Upper lobe of left lung (tissue), 6 donors: ENCODE results near the gene CNTNAP5. TPM values are rescaled to one million over a fixed set of nuclear protein-coding genes. Genes with fewer than 3 reads are reported as not detected.

Source experiments
- ATAC-seq, 2 donors: fragments of 200-7000 bp; cut with Tn5 transposase; one replicate each; pipeline ENCODE4 v1.9.1; 2022; ENCODE audit warnings: mild to moderate bottlenecking in 2 of 2, moderate library complexity in 2 of 2; ENCODE audit not compliant: low FRiP score in 2 of 2
- DNase-seq, 2 donors: peaks; one replicate each; pipeline ENCODE4 v3.0.0-alpha.2; 2019 to 2020
- H3K27ac ChIP-seq, 4 donors: fragments of 200-600 bp; sonication (generic); one replicate each; pipeline ENCODE4 v1.5.1; 2016 to 2019
- H3K27me3 ChIP-seq, 4 donors: fragments of 200-600 bp; sonication (generic); one replicate each; pipeline ENCODE4 v1.5.1; 2017 to 2019
- H3K36me3 ChIP-seq, 4 donors: fragments of 200-600 bp; sonication (generic); one replicate each; pipeline ENCODE4 v1.5.1; 2016 to 2019
- H3K4me1 ChIP-seq, 4 donors: fragments of 200-600 bp; sonication (generic); one replicate each; pipeline ENCODE4 v1.5.1; 2018 to 2019
- H3K4me3 ChIP-seq, 4 donors: fragments of 200-600 bp; sonication (generic); one replicate each; pipeline ENCODE4 v1.5.1; 2017 to 2019; ENCODE audit warnings: mild to moderate bottlenecking in 2 of 4, moderate library complexity in 1 of 4
- H3K9me3 ChIP-seq, 4 donors: fragments of 200-600 bp; sonication (generic); one replicate each; pipeline ENCODE4 v1.5.1; 2018 to 2019
- EP300 ChIP-seq, 4 donors: sonication (generic); formaldehyde crosslinking; IDR thresholded peaks; one replicate each; pipeline ENCODE4 v1.5.1; 2017; ENCODE audit warnings: antibody characterized with exemption in 4 of 4, control low read depth in 2 of 4
- POLR2A ChIP-seq, 4 donors: fragments of 450-650 bp; IDR thresholded peaks; one replicate each; pipeline ENCODE4 v1.5.1; 2016 to 2017; ENCODE audit warnings: antibody characterized with exemption in 4 of 4, mild to moderate bottlenecking in 2 of 4
- POLR2AphosphoS5 ChIP-seq, 2 donors: sonication (generic); formaldehyde crosslinking; IDR thresholded peaks; one replicate each; pipeline ENCODE4 v1.5.1; 2017; ENCODE audit warnings: antibody characterized with exemption in 2 of 2
- WGBS, 2 donors: methylation state at CpG; one replicate each; pipeline ENCODE4 v1.1.5; 2017 to 2018; 5-methylcytosine and 5-hydroxymethylcytosine counted together
- total RNA-seq, 6 donors: library from RNA; depleted of rRNA in 4 of 6; stranded (reverse); fragments of >200 nt in 4 of 6; gene quantifications; one replicate each; pipeline versions ENCODE4 v1.1.0 to v1.2.1, GENCODE V29; 2016 to 2021
- TF ChIP-seq, protein P1 (sequence below), 6 experiments: fragments of 450-650 bp in 4 of 6; fragments of 200-600 bp in 2 of 6; sonication (generic) in 2 of 6; IDR thresholded peaks; one replicate each; pipeline ENCODE4 v1.5.1; 2016 to 2019; ENCODE audit warnings: antibody characterized with exemption in 6 of 6
- donor health status: DM: no; HTN: no; CAD: no; lungs with moderate emphysema.
- donor health status: DM: no; HTN: yes; CAD: no; lungs with severe emphysema.

Gene CNTNAP5
- total RNA-seq, 6 donors from 2014 or later, result not detected

DNA sequence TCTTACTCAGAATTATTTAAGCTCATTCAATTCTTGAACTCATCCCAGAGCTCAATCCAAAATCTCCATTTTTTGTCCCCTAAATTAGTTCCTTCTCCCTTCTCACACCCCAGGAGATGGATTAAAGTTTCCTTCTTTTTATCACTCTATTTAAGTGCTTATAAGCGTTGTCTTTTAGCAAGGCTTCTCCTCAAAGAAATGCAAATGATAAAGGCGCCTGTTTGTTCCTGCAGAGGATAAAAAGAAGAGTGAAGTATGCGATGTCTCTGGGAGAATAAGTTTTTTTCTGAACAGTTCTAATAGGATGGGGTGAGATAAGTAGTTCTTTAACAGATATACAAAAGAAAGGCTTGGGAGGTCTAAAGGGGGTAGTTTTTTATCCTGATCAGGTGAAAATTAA is 303.3 kb downstream of the CNTNAP5 start:
- TF ChIP-seq POLR2AphosphoS5 (IDR thresholded peaks at IDR 0.05) (no peak), POLR2A (IDR thresholded peaks at IDR 0.05) (no peak), EP300 (IDR thresholded peaks at IDR 0.05) (no peak)
- TF ChIP-seq, protein P1, sequence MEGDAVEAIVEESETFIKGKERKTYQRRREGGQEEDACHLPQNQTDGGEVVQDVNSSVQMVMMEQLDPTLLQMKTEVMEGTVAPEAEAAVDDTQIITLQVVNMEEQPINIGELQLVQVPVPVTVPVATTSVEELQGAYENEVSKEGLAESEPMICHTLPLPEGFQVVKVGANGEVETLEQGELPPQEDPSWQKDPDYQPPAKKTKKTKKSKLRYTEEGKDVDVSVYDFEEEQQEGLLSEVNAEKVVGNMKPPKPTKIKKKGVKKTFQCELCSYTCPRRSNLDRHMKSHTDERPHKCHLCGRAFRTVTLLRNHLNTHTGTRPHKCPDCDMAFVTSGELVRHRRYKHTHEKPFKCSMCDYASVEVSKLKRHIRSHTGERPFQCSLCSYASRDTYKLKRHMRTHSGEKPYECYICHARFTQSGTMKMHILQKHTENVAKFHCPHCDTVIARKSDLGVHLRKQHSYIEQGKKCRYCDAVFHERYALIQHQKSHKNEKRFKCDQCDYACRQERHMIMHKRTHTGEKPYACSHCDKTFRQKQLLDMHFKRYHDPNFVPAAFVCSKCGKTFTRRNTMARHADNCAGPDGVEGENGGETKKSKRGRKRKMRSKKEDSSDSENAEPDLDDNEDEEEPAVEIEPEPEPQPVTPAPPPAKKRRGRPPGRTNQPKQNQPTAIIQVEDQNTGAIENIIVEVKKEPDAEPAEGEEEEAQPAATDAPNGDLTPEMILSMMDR (IDR thresholded peaks at IDR 0.05), result no peak
- Histone ChIP-seq H3K4me3 (no peak overlapping the region), H3K9me3 (no peaks in the 10 kb centered on the region), H3K27me3 (no peaks in the 10 kb centered on the region), H3K27ac (no peak overlapping the region), H3K36me3 (no peaks in the 10 kb centered on the region), H3K4me1 (no peaks in the 10 kb centered on the region)
- DNase-seq (no peak), ATAC-seq (no peak)
- WGBS, 2 donors, result 54 to 57% methylated on average over 3 of the region's 3 CpGs

DNA sequence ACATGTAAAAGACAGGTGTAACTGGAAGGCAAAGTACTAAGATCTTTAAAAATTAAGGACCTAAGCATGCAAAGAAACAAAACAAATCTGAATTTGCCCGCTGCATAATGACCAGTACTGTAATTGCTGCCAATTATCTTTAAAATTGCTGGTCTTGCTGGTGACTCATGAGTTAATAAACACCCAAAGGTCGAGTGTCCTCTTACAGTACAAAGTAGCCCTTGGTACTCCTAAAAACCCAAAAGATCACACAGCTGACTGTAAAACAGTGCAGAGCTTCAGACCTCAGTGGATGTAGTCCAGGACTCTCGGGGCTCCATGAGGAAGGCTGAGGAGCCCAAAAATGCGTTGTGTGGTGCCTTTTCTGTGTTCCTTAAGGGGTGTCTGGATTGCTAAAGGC is 308.7 kb downstream of the CNTNAP5 start:
- no peak for ATAC-seq
- WGBS, 2 donors, result 60 to 69% methylated on average over 4 of the region's 4 CpGs
- H3K4me1 ChIP-seq, result no peaks in the 10 kb centered on the region
- no peaks in the 10 kb centered on the region for H3K36me3 ChIP-seq
- H3K27me3 ChIP-seq, result no peaks in the 10 kb centered on the region
- H3K9me3 ChIP-seq, result no peaks in the 10 kb centered on the region
- TF ChIP-seq EP300 (IDR thresholded peaks at IDR 0.05) (no peak), POLR2A (IDR thresholded peaks at IDR 0.05) (no peak), POLR2AphosphoS5 (IDR thresholded peaks at IDR 0.05) (no peak)
- TF ChIP-seq, protein P1 (IDR thresholded peaks at IDR 0.05), result no peak
- no peak for DNase-seq
- no peak overlapping the region for H3K4me3 ChIP-seq
- no peak overlapping the region for H3K27ac ChIP-seq

DNA sequence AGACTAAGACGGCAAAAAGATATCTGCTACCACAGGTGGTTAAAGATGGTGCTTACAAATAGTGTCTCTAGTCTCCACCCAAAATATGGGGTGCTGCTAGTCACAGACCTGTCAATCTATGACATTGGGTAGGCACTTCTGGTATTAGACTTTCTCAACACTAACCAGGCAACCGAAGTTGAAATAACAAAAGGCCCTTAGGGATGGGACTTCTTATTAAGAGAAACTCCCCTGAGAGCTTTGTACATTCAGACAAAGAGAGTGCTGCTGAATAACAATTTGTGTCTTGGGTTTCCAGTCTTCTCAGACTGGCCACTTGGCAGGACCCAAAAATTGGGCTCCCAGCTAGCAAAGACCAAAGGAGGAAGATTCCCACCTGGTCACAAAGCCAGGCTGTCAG is 310.0 kb downstream of the CNTNAP5 start:
- ATAC-seq, result no peak
- no peaks in the 10 kb centered on the region for H3K9me3 ChIP-seq
- DNase-seq, result no peak
- no peaks in the 10 kb centered on the region for H3K36me3 ChIP-seq
- H3K4me3 ChIP-seq, result no peak overlapping the region
- 90 to 98% methylated on average over 2 of the region's 2 CpGs for WGBS, 2 donors
- H3K27ac ChIP-seq, result no peak overlapping the region
- no peaks in the 10 kb centered on the region for H3K4me1 ChIP-seq
- TF ChIP-seq POLR2AphosphoS5 (IDR thresholded peaks at IDR 0.05), result no peak
- no peak for TF ChIP-seq EP300 (IDR thresholded peaks at IDR 0.05)
- TF ChIP-seq, protein P1 (IDR thresholded peaks at IDR 0.05), result no peak
- no peak for TF ChIP-seq POLR2A (IDR thresholded peaks at IDR 0.05)
- no peaks in the 10 kb centered on the region for H3K27me3 ChIP-seq

DNA sequence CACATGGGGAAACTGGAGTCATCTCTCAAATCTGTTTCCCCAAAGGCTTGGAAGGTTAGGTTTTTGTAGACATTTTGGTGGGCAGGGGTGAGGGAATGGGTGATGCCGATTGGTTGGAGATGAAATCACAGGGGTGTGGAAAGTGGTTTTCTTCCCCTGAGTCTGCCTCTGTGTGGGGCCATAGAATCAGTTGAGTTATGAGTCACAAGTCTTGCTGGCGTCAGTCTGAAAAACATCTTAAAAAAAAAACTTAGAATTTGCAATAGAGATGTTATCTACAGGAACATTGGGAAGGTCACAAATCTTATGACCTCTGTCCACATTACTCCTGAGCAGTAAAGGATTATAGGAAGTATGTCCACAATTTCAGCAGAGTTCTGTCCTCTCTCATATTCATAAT is 314.6 kb downstream of the CNTNAP5 start:
- DNase-seq (no peak), ATAC-seq (no peak)
- 84 to 91% methylated on average over 2 of the region's 2 CpGs for WGBS, 2 donors
- Histone ChIP-seq H3K4me1 (no peaks in the 10 kb centered on the region), H3K36me3 (no peaks in the 10 kb centered on the region), H3K27me3 (no peaks in the 10 kb centered on the region), H3K9me3 (no peaks in the 10 kb centered on the region), H3K4me3 (no peak overlapping the region), H3K27ac (no peak overlapping the region)
- TF ChIP-seq EP300 (IDR thresholded peaks at IDR 0.05) (no peak), POLR2AphosphoS5 (IDR thresholded peaks at IDR 0.05) (no peak), POLR2A (IDR thresholded peaks at IDR 0.05) (no peak)
- TF ChIP-seq, protein P1 (IDR thresholded peaks at IDR 0.05), result no peak

DNA sequence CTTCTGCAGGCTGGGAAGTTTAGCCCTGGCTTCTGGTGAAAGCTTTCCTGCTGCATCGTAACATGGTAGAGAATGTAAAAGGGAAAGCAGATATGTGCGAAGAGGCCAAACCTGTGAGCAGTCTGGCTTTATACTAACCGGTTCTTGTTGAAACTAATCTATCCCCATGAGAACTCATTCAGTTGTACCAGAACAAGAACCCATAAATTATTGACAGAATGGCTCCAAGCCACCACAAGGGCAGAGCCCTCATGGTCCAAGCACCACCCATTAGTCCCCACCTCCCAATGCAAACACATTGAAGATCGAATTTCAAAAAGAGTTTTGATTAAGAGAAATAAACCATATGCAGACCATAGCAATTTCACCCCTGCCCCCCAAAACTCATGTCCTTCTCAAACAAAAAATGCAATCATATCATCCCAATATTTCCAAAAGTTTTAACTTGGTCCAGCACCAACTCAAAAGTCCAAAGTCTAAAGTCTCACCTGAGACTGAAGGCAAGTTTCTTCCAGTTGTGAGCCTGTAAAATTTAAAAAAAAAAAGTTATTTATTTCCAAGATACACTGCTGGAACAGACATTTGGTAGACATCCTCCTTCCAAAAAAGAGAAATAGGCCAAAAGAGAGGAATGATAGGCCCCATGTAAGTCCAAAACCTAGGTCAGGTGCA is 318.9 kb downstream of the CNTNAP5 start:
- TF ChIP-seq, protein P1 (IDR thresholded peaks at IDR 0.05), result no peak
- no peak for TF ChIP-seq POLR2AphosphoS5 (IDR thresholded peaks at IDR 0.05)
- TF ChIP-seq POLR2A (IDR thresholded peaks at IDR 0.05), result no peak
- no peak for TF ChIP-seq EP300 (IDR thresholded peaks at IDR 0.05)
- Histone ChIP-seq H3K27ac (no peak overlapping the region), H3K36me3 (no peaks in the 10 kb centered on the region), H3K4me1 (no peaks in the 10 kb centered on the region), H3K27me3 (no peaks in the 10 kb centered on the region), H3K4me3 (no peak overlapping the region), H3K9me3 (no peaks in the 10 kb centered on the region)
- ATAC-seq, result no peak
- 74 to 92% methylated on average over 4 of the region's 4 CpGs for WGBS, 2 donors
- no peak for DNase-seq
